Cardiac septum (tissue), 1 donor: Measurements from ENCODE around the gene TRAK1. TPM values are rescaled to one million over a fixed set of nuclear protein-coding genes. Genes with fewer than 3 reads are reported as not detected.
"Not testable (repeated sequence)": the region's sequence is repeated elsewhere in the genome, so short reads cannot be mapped to it uniquely, and the experiment has no call there.

Experiments used
- DNase-seq: peaks from one replicate; pipeline ENCODE4 v3.0.0-alpha.2; 2020; ENCODE audit warnings: low spot score
- intact Hi-C: fragments of 100-400 bp; cut with DNase I; formaldehyde crosslinking; loops from one replicate; pipeline ENCODE4 v1.14.0; 2022
- total RNA-seq: library from RNA; stranded (reverse); fragmentation: NEBNext Ultra II Directional; extraction: Animal tissue kit (Norgen Biotek cat#: 25700); gene quantifications from one replicate; pipeline ENCODE4 v1.2.1, GENCODE V29; 2021
- donor health status: DM: no; HTN: no; CAD: no.

The TRAK1 gene
- total RNA-seq, 1 donor from 2014 or later = 246 TPM

DNA sequence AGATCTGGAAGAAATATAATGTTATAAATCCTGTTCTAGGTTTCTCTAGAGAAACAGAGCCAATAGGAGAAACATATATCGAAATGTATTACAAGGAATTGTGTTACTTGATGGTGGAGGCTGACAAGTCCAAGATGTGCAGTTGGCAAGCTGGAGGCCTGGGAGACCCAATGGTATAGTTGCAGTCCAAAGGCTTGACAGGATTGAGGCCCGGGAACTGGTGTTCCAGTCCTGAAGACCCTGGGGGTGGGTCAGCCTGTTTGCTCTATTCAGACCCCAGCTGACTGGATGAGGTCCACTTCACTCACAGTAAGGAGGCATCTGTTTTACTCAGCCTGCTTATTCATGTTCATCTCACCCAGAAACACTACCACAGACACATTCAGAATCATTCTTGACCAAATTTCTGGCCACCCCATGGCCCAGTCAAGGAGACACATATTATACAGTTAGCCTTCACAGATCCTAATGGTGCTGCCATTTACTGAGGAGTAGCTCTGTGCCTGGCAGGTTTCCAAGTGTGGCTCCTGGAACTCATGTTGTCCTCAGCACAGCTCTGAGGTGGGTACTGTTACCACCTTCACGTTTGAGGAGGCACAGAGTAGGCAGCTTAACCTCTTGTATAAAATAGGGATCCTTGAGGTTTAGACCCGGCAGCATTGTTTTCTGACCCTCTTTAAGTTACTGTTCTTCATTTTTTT lies 3.7 kb downstream of the TRAK1 start:
- peak; percentile 64 for DNase-seq
- intact Hi-C loops = loop anchor here (5.0 kb wide), 1 partner anchor 33 kb away; no protein-coding TSS in a partner anchor

DNA sequence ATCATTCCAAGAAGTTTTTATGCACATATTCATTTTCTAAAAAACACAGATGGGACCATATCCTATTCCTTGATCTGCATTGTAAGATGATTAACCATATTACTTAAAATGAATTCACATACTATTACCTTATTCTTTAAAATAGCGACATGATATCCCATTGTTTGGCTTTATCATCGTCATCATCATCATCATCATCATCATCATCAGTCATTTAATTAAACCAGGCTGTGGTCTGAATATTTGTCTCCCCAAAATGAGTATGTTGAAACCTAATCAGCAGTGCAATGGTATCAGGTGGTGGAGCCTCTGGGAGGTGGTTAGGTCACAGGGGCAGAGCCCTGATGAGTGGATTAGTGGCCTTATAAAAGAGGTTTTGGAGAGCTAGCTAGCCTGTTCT lies 4.4 kb downstream of the TRAK1 start:
- intact Hi-C loops = loop anchor here (5.0 kb wide), 1 partner anchor 33 kb away; no protein-coding TSS in a partner anchor

DNA sequence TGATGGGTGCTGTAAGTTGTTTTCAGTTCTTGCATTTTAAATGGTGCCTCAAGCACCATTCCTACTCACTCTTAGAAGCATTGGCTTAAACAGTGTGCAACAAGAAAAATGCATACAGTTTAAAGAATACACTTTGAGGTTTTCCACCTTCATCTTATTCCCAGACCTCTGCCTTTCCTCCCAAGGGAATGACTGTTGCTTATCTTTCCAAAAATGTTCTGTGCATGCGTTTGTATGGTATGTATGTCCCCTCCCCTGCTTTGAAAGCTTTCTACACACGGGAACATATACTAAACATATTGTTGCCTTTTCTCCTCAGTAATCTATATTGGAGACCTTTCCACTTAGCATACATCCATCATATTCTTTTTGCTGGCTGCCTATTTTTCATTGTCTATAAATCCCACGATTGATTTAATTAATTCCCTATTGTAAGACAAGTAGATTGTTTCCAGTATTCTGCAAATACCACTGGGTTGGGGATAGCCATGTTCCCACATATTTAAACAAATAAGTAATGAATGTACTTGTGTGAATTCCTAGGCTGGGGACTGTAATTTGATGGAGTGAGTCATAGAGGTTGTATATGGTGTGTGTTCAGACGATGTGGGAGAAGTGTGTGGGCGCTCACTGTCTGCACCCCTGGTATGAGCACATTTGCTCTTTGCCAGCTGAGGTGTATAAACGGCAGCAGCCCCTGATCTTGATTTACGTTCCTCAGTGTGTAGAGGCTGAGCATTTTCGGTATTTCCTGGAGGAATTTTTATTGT lies 5.8 kb downstream of the TRAK1 start:
- DNase-seq = peak; percentile 58
- intact Hi-C loops = loop anchor here (5.0 kb wide), 1 partner anchor 35 kb away; no protein-coding TSS in a partner anchor

More for the DNA sequence above, 4.4 kb downstream of the TRAK1 start:
- DNase-seq = no peak

DNA sequence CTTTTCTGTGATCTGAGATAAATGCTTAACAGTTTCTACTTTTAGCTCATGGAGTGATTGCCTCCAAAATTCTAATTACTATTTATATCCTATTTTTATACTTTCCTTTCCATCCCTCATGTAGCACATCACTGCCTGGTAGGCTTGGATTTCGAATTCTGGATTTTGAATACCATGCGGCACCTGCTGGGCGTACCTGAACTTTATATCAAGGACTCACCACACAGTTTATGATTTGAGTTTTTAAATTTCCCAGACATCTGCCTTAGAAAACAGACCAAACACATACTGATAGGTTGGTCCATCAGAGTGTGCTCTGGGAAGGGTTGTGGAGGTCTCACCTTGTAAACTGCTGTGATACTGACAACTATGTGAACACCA lies 6.4 kb downstream of the TRAK1 start:
- intact Hi-C loops = loop anchor here (5.0 kb wide), 1 partner anchor 35 kb away; no protein-coding TSS in a partner anchor
- DNase-seq = peak; percentile 55

DNA sequence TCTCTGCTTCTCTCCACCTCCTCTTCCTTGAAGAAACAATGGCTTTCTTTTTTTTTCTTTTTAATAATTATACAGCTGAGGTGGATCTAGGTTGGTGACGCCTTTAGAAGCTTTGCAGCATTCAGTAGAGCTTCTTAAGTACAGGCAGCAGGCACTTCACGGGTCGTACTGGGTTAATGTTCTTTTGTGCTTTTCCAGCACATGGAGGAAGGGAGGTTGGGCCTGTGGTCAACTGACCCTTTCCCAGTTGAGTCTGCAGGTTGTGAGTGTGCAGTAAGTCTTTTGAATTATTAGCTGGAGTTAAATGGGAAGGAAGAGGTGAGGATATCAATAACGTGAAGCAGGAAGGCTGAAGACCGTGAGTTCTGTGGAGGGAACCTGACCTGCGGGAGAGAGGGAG lies 7.0 kb downstream of the TRAK1 start:
- no peak for DNase-seq
- intact Hi-C loops = loop anchor here (2.0 to 5.0 kb wide), 3 partner anchors 36 to 137 kb away; no protein-coding TSS in a partner anchor

DNA sequence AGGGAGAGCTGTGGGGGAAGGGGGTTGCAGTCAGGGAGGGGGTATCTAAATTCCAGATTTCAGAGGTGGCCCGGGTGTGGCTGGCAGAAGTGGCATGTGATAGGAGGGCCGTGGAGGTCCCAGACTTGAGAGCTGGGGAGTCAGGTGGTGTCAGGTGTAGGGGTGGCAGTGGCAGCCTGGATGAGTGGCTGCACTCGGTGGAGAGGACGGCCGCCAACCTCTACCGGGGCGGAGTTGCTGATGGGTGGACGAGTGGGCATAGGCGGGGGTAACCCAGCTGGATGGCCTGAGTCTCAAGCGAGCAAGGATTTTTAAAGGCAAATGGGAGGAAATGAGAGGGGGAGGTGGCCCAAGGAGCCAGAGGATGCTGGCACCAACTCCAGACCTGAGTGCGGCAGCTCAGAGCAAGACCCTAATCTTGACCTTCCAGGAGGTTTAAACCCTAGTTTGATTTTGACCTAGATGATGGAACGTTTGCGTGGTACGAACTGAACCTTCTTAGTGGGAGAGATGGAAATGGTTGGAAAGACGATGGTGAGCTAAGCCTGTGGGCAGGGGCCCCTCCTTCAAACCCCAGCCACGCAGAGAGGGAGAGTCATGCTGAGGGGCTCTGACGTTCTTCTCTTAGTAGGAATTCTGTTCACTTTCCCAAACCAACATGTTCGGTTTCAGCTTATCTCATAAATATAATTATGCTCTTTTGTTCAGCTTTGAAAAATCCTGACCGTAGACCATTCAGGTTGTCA lies 8.0 kb downstream of the TRAK1 start:
- peak; percentile 70 for DNase-seq

DNA sequence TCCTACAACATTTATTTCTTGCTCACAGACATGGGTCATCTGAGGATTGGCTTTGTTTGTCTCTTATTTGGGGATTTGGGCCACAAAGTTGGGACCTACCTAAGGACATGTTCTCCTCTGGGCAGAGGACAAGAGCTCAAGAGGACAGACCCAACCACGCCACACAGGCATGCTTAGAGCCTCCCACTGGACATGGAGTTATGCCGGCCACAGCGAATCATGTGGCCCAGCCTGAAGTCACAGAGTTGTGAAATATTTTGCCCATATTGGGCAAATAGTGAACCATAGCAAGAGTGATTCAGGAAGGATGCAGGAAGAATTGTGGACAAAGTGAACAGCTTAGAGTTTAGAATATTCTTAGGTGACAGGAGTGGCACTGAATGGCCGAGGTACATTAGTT lies 9.9 kb downstream of the TRAK1 start:
- DNase-seq = no peak
- intact Hi-C loops = loop anchor here (5.0 kb wide), 1 partner anchor 91 kb away; no protein-coding TSS in a partner anchor

More for the DNA sequence above, 8.0 kb downstream of the TRAK1 start:
- intact Hi-C loops = loop anchor here (1.0 to 5.0 kb wide), 4 partner anchors 37 to 205 kb away; no protein-coding TSS in a partner anchor

DNA sequence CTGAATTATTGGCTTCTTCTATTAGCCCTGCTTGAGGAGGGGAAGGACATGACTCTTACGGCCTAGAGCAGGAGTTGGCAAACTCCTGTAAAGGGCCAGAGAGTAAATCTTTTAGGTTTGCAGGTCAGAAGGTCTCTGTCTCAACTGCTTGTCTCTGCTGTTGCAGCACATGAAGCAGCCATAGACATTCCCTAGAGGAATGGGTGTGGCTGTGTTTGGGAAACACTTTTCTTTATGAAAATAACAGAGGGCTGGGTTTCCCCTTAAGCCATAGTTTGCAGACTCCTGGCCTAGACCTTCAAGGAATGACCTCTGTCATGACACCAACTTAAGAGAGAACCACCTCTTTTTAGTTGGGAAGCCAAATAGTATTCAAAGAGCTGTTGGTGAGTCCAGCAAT lies 10.3 kb downstream of the TRAK1 start:
- intact Hi-C loops = loop anchor here (5.0 kb wide), 1 partner anchor 91 kb away; no protein-coding TSS in a partner anchor
- DNase-seq = no peak

DNA sequence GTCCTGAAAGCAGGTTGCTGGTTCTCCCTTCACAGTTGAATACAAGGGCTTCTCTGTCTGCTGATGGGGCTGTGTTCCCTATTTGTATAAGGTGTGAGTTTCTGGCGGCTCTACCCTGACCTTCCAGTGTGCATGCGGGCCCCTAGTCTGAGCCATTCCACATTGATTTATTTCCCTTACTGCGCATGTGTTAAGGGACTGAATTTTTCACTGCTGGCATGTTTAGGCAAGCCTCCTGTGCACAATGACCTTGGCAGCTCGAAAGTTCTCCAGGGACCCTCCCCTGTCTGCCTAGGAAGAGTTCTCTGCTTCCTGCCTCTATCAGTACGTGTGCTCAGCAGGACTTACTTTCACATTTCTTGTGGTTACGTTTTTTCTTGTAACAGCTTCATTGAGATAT lies 11.4 kb downstream of the TRAK1 start:
- intact Hi-C loops = loop anchor here (5.0 kb wide), 1 partner anchor 90 kb away; no protein-coding TSS in a partner anchor
- no peak for DNase-seq

DNA sequence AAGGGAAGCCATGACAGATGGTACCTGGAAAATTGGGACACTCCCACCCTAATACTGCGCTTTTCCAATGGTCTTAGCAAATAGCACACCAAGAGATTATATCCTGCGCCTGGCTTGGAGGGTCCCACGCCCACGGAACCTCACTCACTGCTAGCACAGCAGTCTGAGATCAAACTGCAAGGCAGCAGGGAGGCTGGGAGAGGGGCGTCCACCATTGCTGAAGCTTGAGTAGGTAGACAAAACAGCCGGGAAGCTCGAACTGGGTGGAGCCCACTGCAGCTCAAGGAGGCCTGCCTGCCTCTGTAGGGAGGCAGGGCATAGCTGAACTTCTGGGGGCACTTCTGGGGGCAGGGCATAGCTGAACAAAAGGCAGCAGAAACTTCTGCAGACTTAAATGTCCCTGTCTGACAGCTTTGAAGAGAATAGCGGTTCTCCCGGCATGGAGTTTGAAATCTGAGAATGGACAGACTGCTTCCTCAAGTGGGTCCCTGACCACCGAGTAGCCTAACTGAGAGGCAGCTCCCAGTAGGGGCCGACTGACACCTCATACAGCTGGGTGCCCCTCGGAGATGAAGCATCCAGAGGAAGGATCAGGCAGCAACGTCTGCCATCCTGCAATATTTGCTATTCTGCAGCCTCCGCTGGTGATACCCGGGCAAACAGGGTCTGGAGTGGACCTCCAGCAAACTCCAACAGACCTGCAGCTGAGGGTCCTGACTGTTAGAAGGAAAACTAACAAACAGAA lies 12.9 kb downstream of the TRAK1 start:
- intact Hi-C loops = loop anchor here (5.0 kb wide), 1 partner anchor 88 kb away; no protein-coding TSS in a partner anchor
- DNase-seq = not testable (repeated sequence)

DNA sequence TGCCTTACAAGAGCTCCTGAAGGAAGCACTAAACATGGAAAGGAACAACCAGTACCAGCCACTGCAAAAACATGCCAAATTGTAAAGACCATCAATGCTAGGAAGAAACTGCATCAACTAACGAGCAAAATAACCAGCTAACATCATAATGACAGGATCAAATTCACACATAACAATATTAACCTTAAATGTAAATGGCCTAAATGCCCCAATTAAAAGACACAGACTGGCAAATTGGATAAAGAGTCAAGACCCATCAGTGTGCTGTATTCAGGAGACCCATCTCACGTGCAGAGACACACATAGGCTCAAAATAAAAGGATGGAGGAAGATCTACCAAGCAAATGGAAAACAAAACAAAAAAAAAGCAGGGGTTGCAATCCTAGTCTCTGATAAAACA lies 14.8 kb downstream of the TRAK1 start:
- intact Hi-C loops = not testable (repeated sequence)

DNA sequence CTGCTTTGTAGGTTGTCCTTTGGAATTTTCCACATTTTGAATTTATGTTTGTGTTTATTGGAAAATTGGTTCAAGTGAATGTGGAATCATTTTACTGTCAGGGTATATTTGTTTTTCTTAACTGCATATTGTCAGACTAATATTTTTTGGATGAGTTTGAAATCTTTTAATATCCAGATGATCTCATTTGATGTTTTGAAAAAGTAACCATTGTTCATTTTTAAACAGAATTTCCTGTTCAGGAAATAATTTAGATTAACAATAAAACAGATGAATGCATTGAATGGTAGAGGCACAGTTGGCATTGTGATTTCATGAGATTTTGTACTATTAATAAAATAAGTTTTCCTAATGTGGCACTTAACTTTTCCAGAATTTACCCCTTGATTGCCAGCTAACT lies 15.5 kb downstream of the TRAK1 start:
- intact Hi-C loops = no loop called here
- no peak for DNase-seq

More for the DNA sequence above, 14.8 kb downstream of the TRAK1 start:
- not testable (repeated sequence) for DNase-seq

DNA sequence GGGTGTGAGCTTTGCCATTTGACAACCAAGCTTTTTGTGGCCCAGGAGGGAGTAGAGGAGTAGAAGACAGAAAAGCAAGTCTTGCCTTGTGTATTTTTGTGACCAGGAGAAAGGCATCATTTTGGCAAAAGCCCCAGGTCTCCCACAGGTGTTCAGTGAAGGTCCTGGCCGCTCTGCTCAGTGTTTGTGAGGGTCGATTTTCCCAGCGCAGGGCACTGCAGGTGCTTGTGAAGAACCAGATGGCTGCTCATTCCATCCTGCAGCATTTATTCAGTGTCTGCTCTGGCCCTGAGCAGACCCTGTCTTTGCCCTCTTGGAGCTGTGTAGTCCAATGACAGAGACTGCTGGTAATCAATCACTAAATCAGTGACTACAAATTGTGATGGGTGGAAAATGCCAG lies 19.5 kb downstream of the TRAK1 start:
- intact Hi-C loops = loop anchor here (10.0 kb wide), 1 partner anchor 334 kb away; no protein-coding TSS in a partner anchor
- peak; percentile 69 for DNase-seq

DNA sequence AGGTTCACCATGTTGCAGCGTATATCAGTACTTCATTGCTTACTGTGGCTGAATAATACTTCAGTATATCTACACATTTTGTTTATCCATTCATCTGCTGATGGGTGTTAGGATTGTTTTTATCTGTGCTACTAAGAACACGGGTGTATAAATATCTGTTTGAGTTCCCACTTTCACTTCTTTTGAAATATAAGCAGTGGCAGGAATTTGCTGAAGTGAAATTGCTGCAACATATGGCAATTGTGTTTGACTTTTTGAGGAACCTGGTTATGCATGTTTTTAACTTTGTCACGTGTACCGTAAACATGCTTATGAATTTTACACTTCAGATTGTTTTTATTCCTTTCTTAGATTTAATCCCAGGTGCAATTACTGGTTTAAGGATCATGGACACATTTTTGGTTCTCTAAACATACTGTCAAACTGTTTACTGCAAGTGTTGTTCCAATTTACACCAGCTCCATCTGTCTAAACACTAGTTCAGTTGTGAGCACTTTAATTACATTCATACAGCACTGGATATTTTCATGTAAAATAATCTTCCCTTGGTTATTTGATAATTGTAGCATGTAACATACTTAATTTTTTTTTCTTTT lies 23.1 kb downstream of the TRAK1 start:
- DNase-seq = no peak
- intact Hi-C loops = loop anchor here (10.0 kb wide), 1 partner anchor 331 kb away; no protein-coding TSS in a partner anchor

DNA sequence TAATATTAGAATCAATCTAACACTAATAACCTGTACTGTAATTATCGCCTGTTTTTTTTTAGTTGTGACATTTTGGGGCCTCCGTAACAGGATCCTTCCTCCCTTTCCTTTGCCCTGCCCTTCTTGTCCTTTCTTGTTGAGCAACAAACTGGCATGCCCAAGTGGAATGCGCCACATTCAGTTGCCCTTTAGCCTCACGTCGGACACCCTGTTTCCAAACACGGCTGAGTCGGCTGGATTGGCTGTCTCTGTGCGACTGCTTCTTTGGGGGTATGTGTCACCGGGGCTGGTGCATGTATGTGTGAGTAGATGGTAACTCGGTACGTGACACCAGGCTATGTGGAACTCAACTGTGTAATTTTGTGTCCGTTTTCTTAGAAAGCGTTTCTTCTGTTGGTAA lies 24.1 kb downstream of the TRAK1 start:
- intact Hi-C loops = loop anchor here (5.0 to 10.0 kb wide), 2 partner anchors 223 to 330 kb away; no protein-coding TSS in a partner anchor
- no peak for DNase-seq

DNA sequence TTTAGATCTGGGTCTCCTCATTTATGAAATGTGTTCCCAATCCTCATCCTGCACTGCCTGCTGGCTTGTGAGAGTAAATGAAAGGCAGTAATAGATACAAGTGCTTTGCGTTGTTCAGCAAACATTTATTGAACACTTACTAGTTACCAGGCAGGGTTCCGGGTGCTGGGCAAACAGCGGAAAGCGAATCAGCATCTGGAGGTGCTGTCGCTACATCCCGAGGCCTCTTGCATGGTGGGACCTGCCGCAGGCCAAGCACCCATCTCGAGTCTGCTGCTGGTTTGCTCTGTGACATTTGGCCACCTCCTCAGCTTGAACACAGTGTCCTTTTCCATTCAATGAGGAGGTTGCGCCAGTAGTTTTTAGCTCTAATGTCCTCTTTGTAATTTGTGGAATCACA lies 24.8 kb downstream of the TRAK1 start:
- intact Hi-C loops = loop anchor here (5.0 to 10.0 kb wide), 2 partner anchors 224 to 329 kb away; no protein-coding TSS in a partner anchor
- DNase-seq = no peak

DNA sequence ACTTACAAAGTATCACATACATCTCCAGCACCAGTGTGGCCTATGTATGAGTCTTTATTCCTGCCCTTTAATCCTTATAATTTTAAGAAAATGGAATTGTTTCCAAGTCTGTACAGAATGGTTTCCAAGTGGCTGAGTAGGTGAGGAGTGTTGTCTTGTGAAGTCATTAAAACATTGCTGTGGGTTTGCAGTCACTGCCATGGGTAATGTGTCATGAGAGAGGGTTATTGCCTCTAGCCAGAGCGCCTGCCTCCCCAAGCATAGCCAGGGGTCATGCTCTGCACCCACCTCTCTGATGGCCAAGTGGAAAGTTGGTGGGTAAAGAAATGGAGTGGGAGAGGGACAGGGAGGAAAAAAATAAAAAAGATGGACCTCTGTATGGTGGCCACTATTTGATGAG lies 25.3 kb downstream of the TRAK1 start:
- intact Hi-C loops = loop anchor here (5.0 to 10.0 kb wide), 2 partner anchors 224 to 328 kb away; no protein-coding TSS in a partner anchor
- no peak for DNase-seq
